Ammon's horn (tissue), 1 donor: Measurements from ENCODE around the gene FLG.
"Not testable (repeated sequence)": the region's sequence is repeated elsewhere in the genome, so short reads cannot be mapped to it uniquely, and the experiment has no call there.

Experiments used
- DNase-seq: peaks from one replicate; pipeline ENCODE4 v3.0.0-alpha.2; 2016; ENCODE audit warnings: low spot score

FLG gene

DNA sequence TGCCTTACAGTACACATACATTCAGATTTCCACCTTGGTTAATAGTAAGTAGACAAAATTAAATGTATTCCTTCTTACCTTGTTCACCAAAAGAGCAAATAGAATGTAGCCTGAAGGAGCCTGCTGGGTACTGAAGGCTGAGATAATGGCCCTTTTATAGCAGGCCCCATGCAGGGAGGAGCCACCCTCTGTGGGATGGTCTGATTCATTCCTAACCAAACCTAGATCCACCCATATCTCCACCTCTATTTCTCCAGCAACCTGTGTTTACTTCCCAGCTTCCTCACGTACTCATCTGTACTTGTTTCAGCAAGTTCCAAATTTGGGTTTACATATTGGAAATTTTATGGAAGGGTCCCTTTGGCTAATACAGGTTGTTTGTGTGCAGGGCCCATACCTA is at the start of gene FLG:
TSS of gene FLG (minus strand) at position 129 of the 400 bp plus-strand sequence. CDS start 9,783 bp downstream, outside the sequence.
- DNase-seq = no peak

DNA sequence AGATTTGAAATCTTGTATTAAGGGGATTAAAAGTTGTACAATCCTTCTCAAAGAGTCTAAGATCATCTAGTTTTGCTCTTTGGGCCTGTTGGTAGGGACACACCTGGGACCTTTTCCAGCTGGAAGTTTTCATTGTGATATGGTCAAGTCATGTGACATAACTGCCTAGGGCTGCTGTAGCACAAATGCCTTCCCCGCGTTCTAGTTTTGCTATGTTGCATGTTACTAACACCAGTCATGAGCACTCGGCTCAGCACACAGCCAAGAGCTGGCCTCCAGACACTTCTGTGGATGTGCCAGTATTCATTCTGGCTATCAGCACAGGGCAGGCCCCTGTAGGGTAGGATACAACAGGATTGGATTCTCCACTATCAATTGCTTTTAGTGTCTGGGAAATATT is 49.4 kb upstream of the FLG start:
- no peak for DNase-seq

- DNase-seq = no peak
Observed at GRCh38 chr1:152372672-152373071, 47.6 kb upstream of the FLG start.

- DNase-seq = no peak
Observed at GRCh38 chr1:152367436-152367835, 42.4 kb upstream of the FLG start.

DNA sequence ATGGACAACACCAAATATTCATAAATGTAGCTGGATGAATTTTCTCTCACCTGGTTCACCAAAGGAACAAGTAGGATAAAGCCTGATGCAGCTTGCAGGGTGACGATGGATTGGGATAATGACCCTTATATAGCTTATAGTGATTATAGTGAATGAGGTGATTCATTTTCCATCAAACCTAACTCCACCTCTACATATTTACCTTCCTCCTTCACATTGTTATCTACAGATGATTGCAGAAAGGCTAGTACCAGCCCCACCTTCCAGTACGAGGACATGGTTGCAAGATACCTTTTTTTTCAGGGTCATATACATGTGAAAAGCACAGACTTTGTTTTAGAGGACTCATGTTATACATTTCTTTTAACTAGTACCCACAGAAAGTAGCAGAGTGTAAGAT is 34.9 kb upstream of the FLG start, which contains the start of gene FLG2:
TSS of gene FLG2 (minus strand) at position 101 of the 400 bp plus-strand sequence. CDS start 1,122 bp downstream, outside the sequence.
- no peak for DNase-seq

DNA sequence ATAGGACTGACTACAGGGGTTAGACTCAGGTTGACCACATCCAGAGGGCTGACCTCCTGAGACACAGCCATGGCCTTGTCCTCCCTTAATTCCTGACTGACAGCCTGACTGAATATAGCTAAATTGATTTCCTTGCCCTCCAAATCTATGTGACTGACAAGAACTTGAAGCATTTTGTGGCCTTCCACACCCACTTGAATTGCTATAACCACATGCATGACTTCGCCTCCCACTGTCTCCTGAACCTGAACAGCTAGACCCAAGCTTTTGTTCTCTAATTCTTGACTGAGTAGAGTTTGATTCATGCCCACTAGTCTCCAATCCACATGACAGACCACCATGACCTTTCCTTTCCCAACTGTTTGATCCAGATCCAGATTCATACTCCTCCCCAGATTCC is 31.7 kb upstream of the FLG start:
- no peak for DNase-seq

GRCh38 chr1:152349611-152350010 is 24.6 kb upstream of the FLG start:
- DNase-seq = no peak

DNA sequence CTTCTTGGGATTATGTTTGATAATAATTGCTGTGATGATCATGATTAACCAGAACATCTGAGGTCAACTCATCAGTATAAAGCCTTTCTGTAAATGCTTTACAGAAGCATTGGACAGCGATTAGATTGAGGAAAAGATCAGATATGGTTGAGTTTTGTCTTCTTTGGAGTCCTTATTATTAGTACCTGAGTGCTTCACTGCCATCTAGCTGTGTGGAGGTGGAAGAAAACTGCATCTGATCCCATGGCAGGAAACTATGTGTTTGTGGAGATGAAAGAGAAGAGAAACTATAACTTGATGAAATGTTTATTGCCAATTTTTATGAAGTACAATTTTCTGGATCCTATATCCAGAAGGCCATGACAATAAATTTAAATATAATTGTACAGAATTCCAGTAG is 23.4 kb upstream of the FLG start:
- no peak for DNase-seq

- DNase-seq = peak; percentile 38
Observed at GRCh38 chr1:152347116-152347728, 22.2 kb upstream of the FLG start.

DNA sequence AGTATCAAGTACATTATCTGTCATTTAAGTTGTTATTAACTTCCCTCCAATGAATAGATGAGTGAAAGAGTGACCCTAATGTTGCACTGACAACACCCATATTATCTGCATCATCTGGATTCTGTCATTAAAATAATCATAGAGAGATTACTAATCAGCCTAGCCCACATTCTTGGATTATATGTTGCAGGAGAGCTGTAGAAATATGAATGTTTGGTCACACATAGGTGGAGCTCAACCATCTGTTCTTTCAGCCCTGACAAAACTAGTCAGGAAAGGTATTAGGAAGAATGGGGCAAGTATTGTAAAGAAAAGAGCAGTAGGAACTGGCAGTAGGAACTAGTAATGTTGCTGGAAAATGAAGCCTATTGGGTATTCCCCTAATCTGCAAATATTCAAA is 19.4 kb upstream of the FLG start:
- no peak for DNase-seq

DNA sequence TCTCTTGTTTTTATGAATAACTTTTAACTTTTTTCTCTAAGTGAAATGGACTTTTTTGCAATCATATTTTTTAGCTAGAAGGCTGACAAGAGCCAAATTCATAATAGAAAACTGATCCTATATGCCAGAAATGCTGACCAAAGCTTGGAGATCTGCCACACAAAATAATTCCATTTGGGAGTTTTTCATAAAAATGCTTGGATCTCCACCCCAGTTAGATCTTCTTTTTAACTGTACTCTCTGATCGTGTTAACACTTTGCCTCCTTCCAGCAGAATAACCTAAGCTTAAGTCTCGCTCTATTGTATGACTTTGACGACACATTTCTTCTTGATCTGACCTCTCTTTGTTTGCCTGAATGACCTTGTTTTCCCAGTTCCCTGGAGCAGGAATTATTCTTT is 18.0 kb upstream of the FLG start:
- DNase-seq = no peak

- DNase-seq = no peak
Observed at GRCh38 chr1:152335399-152335798, 10.4 kb upstream of the FLG start.

GRCh38 chr1:152328801-152329391 is 3.9 kb upstream of the FLG start:
- DNase-seq = no peak

DNA sequence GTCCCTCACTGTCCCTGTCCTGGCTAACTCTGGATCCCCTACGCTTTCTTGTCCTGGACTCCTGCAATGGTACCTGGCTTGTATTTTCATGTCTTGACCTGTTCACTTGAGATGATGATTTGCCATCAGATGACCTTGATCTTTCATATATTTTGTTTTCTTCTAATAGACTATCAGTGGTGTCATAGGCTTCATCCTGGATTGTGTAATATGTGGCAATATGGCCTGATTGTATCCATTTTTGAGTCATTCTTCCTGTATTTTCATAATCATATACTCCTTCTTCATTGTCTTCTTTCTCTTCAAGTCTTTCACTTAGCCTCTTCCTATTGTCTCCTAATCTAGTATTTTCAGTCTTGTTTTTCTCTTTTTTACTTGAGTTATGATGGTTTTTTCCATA is 11.1 kb downstream of the FLG start:
- DNase-seq = no peak

DNA sequence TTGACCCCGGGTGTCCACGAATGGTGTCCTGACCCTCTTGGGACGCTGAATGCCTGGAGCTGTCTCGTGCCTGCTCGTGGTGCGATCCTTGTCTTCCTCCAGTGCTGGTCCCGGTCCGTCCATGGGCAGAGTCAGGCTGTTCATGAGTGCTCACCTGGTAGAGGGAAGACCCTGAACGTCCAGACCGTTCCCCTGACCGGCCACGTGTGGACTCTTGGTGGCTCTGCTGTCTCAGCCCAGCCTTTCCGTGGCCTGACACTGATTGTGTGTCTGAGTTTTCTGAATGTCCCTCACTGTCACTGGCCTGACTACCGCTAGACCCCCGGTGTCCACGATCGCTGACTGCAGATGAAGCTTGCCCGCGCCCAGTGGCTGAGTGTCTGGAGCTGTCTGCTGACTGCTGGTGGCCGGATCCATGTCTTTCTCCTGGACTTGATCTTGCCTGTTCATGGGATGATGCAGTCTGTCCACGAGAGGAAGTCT is 11.7 kb downstream of the FLG start:
- DNase-seq = no peak

DNA sequence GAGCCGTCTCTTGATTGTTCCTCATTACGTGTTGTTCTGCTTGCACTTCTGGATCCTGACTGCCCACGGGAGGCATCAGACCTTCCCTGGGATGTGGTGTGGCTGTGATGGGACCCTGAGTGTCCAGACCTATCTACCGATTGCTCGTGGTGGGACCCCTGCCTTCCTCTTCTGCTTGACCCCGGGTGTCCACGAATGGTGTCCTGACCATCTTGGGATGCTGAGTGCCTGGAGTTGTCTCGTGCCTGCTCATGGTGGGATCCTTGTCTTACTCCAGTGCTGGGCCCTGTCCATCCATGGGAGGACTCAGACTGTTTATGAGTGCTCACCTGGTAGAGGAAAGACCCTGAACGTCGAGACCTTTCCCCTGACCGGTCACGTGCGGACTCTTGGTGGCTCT is 12.9 kb downstream of the FLG start:
- not testable (repeated sequence) for DNase-seq

DNA sequence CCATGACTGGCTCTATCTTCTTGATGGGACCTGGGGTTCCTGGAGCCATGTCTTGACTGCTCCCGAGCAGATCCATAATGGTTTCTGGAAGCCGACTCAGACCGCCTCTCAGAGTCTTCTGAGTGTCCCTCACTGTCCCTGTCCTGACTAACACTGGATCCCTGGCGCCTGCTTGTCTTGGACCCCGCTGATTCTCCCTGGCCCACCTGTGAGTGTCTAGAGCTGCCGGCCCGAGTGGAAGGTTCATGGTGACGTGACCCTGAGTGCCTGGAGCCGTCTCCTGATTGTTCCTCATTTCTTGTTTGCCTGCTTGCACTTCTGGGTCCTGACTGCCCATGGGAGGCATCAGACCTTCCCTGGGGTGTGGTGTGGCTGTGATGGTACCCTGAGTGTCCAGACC is 15.1 kb downstream of the FLG start:
- no peak for DNase-seq

DNA sequence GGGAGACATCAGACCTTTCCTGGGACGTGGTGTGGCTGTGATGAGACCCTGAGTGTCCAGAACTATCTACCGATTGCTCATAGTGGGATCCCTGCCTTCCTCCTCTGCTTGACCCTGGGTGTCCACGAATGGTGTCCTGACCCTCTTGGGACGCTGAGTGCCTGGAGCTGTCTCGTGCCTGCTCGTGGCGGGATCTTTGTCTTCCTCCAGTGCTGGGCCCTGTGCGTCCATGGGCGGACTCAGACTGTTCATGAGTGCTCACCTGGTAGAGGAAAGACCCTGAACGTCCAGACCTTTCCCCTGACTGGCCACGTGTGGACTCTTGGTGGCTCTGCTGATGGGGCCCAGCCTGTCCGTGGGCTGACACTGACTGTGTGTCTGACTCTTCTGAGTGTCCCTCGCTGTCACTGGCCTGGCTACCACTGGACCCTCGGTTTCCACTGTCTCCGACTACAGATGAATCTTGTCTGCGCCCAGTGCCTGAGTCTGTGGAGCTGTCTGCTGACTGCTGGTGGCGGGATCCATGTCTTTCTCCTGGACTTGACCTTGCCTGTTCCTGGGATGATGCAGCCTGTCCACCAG is 15.6 kb downstream of the FLG start:
- DNase-seq = not testable (repeated sequence)

DNA sequence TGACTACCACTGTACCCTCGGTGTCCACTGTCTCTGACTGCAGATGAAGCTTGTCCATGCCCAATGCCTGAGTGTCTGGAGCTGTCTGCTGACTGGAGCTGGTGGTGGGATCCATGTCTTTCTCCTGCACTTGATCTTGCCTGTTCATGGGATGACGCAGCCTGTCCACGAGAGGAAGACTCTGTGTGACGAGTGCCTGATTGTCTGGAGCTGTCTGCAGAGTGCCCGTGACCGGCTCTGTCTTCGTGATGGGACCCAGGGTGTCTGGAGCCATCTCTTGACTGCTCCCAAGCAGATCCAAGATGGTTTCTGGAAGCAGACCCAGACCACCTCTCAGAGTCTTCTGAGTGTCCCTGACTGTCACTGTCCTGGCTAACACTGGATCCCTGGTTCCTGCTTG is 16.3 kb downstream of the FLG start:
- not testable (repeated sequence) for DNase-seq

- DNase-seq = not testable (repeated sequence)
Observed at GRCh38 chr1:152307970-152308369, 17.1 kb downstream of the FLG start.

GRCh38 chr1:152306123-152306522 is 18.9 kb downstream of the FLG start:
- DNase-seq = not testable (repeated sequence)

GRCh38 chr1:152304773-152305172 is 20.3 kb downstream of the FLG start:
- DNase-seq = not testable (repeated sequence)

DNA sequence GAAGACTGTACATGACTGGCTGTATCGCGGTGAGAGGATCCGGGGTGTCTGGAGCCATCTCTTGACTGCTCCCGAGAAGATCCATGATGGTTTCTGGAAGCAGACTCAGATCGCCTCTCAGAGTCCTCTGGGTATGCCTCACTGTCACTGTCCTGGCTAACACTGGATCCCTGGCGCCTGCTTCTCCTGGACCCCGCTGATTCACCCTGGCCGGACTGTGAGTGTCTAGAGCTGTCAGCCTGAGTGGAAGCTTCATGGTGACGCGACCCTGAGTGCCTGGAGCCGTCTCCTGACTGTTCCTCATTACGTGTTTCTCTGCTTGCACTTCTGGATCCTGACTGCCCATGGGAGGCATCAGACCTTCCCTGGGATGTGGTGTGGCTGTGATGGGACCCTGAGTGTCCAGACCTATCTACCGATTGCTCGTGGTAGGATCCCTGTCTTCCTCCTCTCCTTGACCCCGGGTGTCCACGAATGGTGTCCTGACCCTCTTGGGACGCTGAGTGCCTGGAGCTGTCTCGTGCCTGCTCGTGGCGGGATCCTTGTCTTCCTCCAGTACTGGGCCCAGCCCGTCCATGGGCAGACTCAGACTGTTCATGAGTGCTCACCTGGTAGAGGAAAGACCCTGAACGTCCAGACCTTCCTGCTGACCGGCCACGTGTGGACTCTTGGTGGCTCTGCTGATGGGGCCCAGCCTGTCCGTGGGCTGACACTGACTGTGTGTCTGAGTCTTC is 21.7 kb downstream of the FLG start:
- not testable (repeated sequence) for DNase-seq
